Activated T-cell treated with anti-CD3 and anti-CD28 coated beads, Interleukin-2, amount 50 U/mL, for 24 hours (primary cell): Measurements from ENCODE around the gene MGME1.
"Not testable (repeated sequence)": the region's sequence is repeated elsewhere in the genome, so short reads cannot be mapped to it uniquely, and the experiment has no call there.

Experiments
- DNase-seq: peaks from one replicate; pipeline ENCODE4 v3.0.0-alpha.2; 2020
- H3K27ac Mint-ChIP-seq: 2 replicates; pipeline ENCODE4 v1.8.0; 2020; ENCODE audit warnings: mild to moderate bottlenecking, mixed read lengths
- H3K27me3 Mint-ChIP-seq: 2 replicates; pipeline ENCODE4 v1.8.0; 2020; ENCODE audit warnings: mixed read lengths
- H3K36me3 Mint-ChIP-seq: 2 replicates; pipeline ENCODE4 v1.8.0; 2020; ENCODE audit warnings: low read depth, mixed read lengths
- H3K4me1 Mint-ChIP-seq: 2 replicates; pipeline ENCODE4 v1.8.0; 2020; ENCODE audit warnings: low read depth, mixed read lengths
- H3K4me3 Mint-ChIP-seq: 2 replicates; pipeline ENCODE4 v1.8.0; 2020; ENCODE audit warnings: mild to moderate bottlenecking, moderate library complexity, mixed read lengths
- H3K9me3 Mint-ChIP-seq: 2 replicates; pipeline ENCODE4 v1.8.0; 2020; ENCODE audit warnings: mixed read lengths

The MGME1 gene

GRCh38 chr20:17948442-17948841 lies 20.4 kb upstream of the MGME1 start:
- H3K4me3 Mint-ChIP-seq, result no peak overlapping the region

GRCh38 chr20:17949899-17950298 lies 18.9 kb upstream of the MGME1 start:
- Mint-ChIP-seq H3K36me3 (peaks cover 100% of the 10 kb centered on the region), H3K4me1 (peaks cover 8% of the 10 kb centered on the region), H3K27ac (no peak overlapping the region), H3K27me3 (no peaks in the 10 kb centered on the region), H3K9me3 (no peaks in the 10 kb centered on the region), H3K4me3 (no peak overlapping the region)
- no peak for DNase-seq

More at GRCh38 chr20:17948442-17948841, 20.4 kb upstream of the MGME1 start:
- Mint-ChIP-seq H3K9me3 (no peaks in the 10 kb centered on the region), H3K36me3 (peaks cover 100% of the 10 kb centered on the region), H3K27me3 (no peaks in the 10 kb centered on the region), H3K27ac (peak overlapping the region; percentile 65), H3K4me1 (no peaks in the 10 kb centered on the region)
- no peak for DNase-seq

GRCh38 chr20:17950670-17951069 lies 18.1 kb upstream of the MGME1 start:
- peak overlapping the region; percentile 56 for H3K27ac Mint-ChIP-seq
- no peaks in the 10 kb centered on the region for H3K27me3 Mint-ChIP-seq
- peaks cover 15% of the 10 kb centered on the region for H3K4me1 Mint-ChIP-seq
- DNase-seq, result no peak
- H3K36me3 Mint-ChIP-seq, result peaks cover 100% of the 10 kb centered on the region
- no peak overlapping the region for H3K4me3 Mint-ChIP-seq
- H3K9me3 Mint-ChIP-seq, result no peaks in the 10 kb centered on the region

- no peaks in the 10 kb centered on the region for H3K27me3 Mint-ChIP-seq
- no peaks in the 10 kb centered on the region for H3K9me3 Mint-ChIP-seq
- H3K4me1 Mint-ChIP-seq, result peaks cover 22% of the 10 kb centered on the region
- peaks cover 100% of the 10 kb centered on the region for H3K36me3 Mint-ChIP-seq
- DNase-seq, result no peak
- H3K27ac Mint-ChIP-seq, result peak overlapping the region; percentile 56
- H3K4me3 Mint-ChIP-seq, result no peak overlapping the region
These were observed 17.5 kb upstream of the MGME1 start for GRCh38 chr20:17951323-17951722.

- Mint-ChIP-seq H3K4me3 (no peak overlapping the region), H3K9me3 (no peaks in the 10 kb centered on the region), H3K4me1 (peaks cover 32% of the 10 kb centered on the region), H3K36me3 (peaks cover 98% of the 10 kb centered on the region), H3K27me3 (no peaks in the 10 kb centered on the region), H3K27ac (peak overlapping the region; percentile 81)
- DNase-seq, result no peak
These were observed 15.8 kb upstream of the MGME1 start for GRCh38 chr20:17952692-17953684.

- no peak for DNase-seq
- Mint-ChIP-seq H3K27me3 (no peaks in the 10 kb centered on the region), H3K36me3 (peaks cover 97% of the 10 kb centered on the region), H3K27ac (peak overlapping the region; percentile 26), H3K4me1 (peaks cover 41% of the 10 kb centered on the region), H3K4me3 (no peak overlapping the region), H3K9me3 (no peaks in the 10 kb centered on the region)
These were observed 14.9 kb upstream of the MGME1 start for GRCh38 chr20:17953935-17954334.

GRCh38 chr20:17955302-17955701 lies 13.5 kb upstream of the MGME1 start:
- H3K36me3 Mint-ChIP-seq, result peaks cover 97% of the 10 kb centered on the region
- no peak overlapping the region for H3K4me3 Mint-ChIP-seq
- no peaks in the 10 kb centered on the region for H3K9me3 Mint-ChIP-seq
- H3K27me3 Mint-ChIP-seq, result no peaks in the 10 kb centered on the region
- peak overlapping the region; percentile 67 for H3K27ac Mint-ChIP-seq
- H3K4me1 Mint-ChIP-seq, result peaks cover 55% of the 10 kb centered on the region
- DNase-seq, result no peak

GRCh38 chr20:17956099-17956685 lies 12.6 kb upstream of the MGME1 start:
- Mint-ChIP-seq H3K9me3 (no peaks in the 10 kb centered on the region), H3K4me3 (no peak overlapping the region), H3K27ac (peak overlapping the region; percentile 67), H3K4me1 (peaks cover 64% of the 10 kb centered on the region), H3K36me3 (peaks cover 97% of the 10 kb centered on the region), H3K27me3 (no peaks in the 10 kb centered on the region)
- DNase-seq, result no peak

- DNase-seq, result no peak
- Mint-ChIP-seq H3K9me3 (no peaks in the 10 kb centered on the region), H3K4me1 (peaks cover 78% of the 10 kb centered on the region), H3K27me3 (no peaks in the 10 kb centered on the region), H3K27ac (peak overlapping the region; percentile 55), H3K4me3 (no peak overlapping the region), H3K36me3 (peaks cover 96% of the 10 kb centered on the region)
These were observed 11.1 kb upstream of the MGME1 start for GRCh38 chr20:17957505-17958363.

GRCh38 chr20:17958373-17959256 lies 10.2 kb upstream of the MGME1 start:
- Mint-ChIP-seq H3K36me3 (peaks cover 96% of the 10 kb centered on the region), H3K27me3 (no peaks in the 10 kb centered on the region), H3K4me1 (peaks cover 87% of the 10 kb centered on the region), H3K4me3 (peak overlapping the region; percentile 4), H3K27ac (peak overlapping the region; percentile 54), H3K9me3 (no peaks in the 10 kb centered on the region)
- DNase-seq, result no peak

GRCh38 chr20:17959257-17959627 lies 9.6 kb upstream of the MGME1 start:
- H3K27me3 Mint-ChIP-seq, result no peaks in the 10 kb centered on the region
- peaks cover 96% of the 10 kb centered on the region for H3K36me3 Mint-ChIP-seq
- peak overlapping the region; percentile 85 for H3K27ac Mint-ChIP-seq
- no peak for DNase-seq
- H3K4me3 Mint-ChIP-seq, result peak overlapping the region; percentile 25
- peaks cover 87% of the 10 kb centered on the region for H3K4me1 Mint-ChIP-seq
- no peaks in the 10 kb centered on the region for H3K9me3 Mint-ChIP-seq

- not testable (repeated sequence) for H3K9me3 Mint-ChIP-seq, DNase-seq, H3K27me3 Mint-ChIP-seq
- Mint-ChIP-seq H3K27ac (peak overlapping the region; percentile 85), H3K36me3 (peaks cover 96% of the 10 kb centered on the region), H3K4me1 (peaks cover 92% of the 10 kb centered on the region), H3K4me3 (peak overlapping the region; percentile 25)
These were observed 8.4 kb upstream of the MGME1 start for GRCh38 chr20:17960400-17960885.

GRCh38 chr20:17960927-17961586 lies 7.8 kb upstream of the MGME1 start:
- Mint-ChIP-seq H3K36me3 (peaks cover 96% of the 10 kb centered on the region), H3K9me3 (no peaks in the 10 kb centered on the region), H3K4me3 (peak overlapping the region; percentile 95)

More at GRCh38 chr20:17960927-17961586, 7.8 kb upstream of the MGME1 start:
- H3K4me1 Mint-ChIP-seq, result peaks cover 91% of the 10 kb centered on the region
- H3K27ac Mint-ChIP-seq, result peak overlapping the region; percentile 95
- H3K27me3 Mint-ChIP-seq, result no peaks in the 10 kb centered on the region
- DNase-seq, result no peak
